K562 (cell line): Measurements from ENCODE around the gene FTH1. TPM values are rescaled to one million over a fixed set of nuclear protein-coding genes. Genes with fewer than 3 reads are reported as not detected.

Experiments
- CBX8 ChIP-seq: fragments of 200-600 bp; sonication (generic); IDR thresholded peaks from 2 replicates; pipeline ENCODE4 v1.6.1; 2012; ENCODE audit warnings: borderline replicate concordance, mixed run types, low read depth, mild to moderate bottlenecking, moderate library complexity, mixed read lengths, low read length, control low read depth, inconsistent platforms; ENCODE audit not compliant: poor library complexity, severe bottlenecking; ENCODE audit errors: extremely low read depth
- FOXA1 ChIP-seq: fragments of 450-650 bp; IDR thresholded peaks from 2 replicates; pipeline ENCODE4 v1.6.1; 2016; ENCODE audit warnings: mild to moderate bottlenecking, borderline replicate concordance
- GATAD2B ChIP-seq: fragments of 450-650 bp; IDR thresholded peaks from 2 replicates; pipeline ENCODE4 v1.6.1; 2017; ENCODE audit warnings: mild to moderate bottlenecking, borderline replicate concordance
- POLR2G ChIP-seq: fragments of 200-400 bp; formaldehyde crosslinking; IDR thresholded peaks from 2 replicates; pipeline ENCODE4 v1.6.1; 2017; ENCODE audit warnings: low read depth, mild to moderate bottlenecking, antibody characterized with exemption, low read length, moderate library complexity
- TAF7 ChIP-seq: fragments of 450-650 bp; IDR thresholded peaks from 2 replicates; pipeline ENCODE4 v1.6.1; 2016; ENCODE audit warnings: missing genetic modification characterization, missing compliant biosample characterization
- ZNF133 ChIP-seq: fragments of 250-450 bp; sonication (Bioruptor Pico); IDR thresholded peaks from 2 replicates; pipeline ENCODE4 v1.4.0; 2020; ENCODE audit warnings: mild to moderate bottlenecking
- ZNF253 ChIP-seq: fragments of 250-450 bp; sonication (Bioruptor Pico); conservative IDR thresholded peaks from 2 replicates; pipeline ENCODE4 v1.6.1; 2021; ENCODE audit warnings: mild to moderate bottlenecking
- ZNF347 ChIP-seq: fragments of 450-650 bp; formaldehyde crosslinking; IDR thresholded peaks from 2 replicates; pipeline ENCODE4 v1.4.0; 2020; ENCODE audit warnings: low read depth, mild to moderate bottlenecking, moderate library complexity
- ZNF431 ChIP-seq: sonication (generic); formaldehyde crosslinking; IDR thresholded peaks from 2 replicates; pipeline ENCODE4 v1.8.0; 2022; ENCODE audit warnings: mild to moderate bottlenecking, missing genetic modification reagents
- ZNF507 ChIP-seq: conservative IDR thresholded peaks from 2 replicates; pipeline ENCODE4 v1.6.1; 2017; ENCODE audit warnings: missing genetic modification characterization, missing compliant biosample characterization
- ZNF589 ChIP-seq: fragments of 200-800 bp; sonication (Bioruptor generic); IDR thresholded peaks from 2 replicates; pipeline ENCODE4 v1.6.1; 2016; ENCODE audit warnings: low read depth, missing genetic modification characterization, missing compliant biosample characterization
- ZNF79 ChIP-seq: fragments of 250-450 bp; sonication (Bioruptor Pico); IDR thresholded peaks from 2 replicates; pipeline ENCODE4 v1.4.0; 2020; ENCODE audit warnings: low read depth, mild to moderate bottlenecking, moderate library complexity
- polyA plus RNA-seq, 8 experiments: library from polyadenylated mRNA; depleted of rRNA in 4 of 8; stranded (reverse) in 5 of 8; unstranded in 3 of 8; fragments of >200 nt; fragmentation: Nextera tagmentation in 2 of 8; fragmentation: Illumina TruSeq in 1 of 8; extraction: Ambion mirVana in 2 of 8; extraction: Trizol in 1 of 8; gene quantifications; 2 replicates each; pipeline versions ENCODE4 v1.2.1 to v1.2.3, GENCODE V29; 2011 to 2014; ENCODE audit warnings: inconsistent platforms in 1 of 8, missing spikeins in 1 of 8
- total RNA-seq, 7 experiments: library from RNA; depleted of rRNA in 6 of 7; stranded (reverse); fragments of >200 nt in 6 of 7; fragmentation: Illumina TruSeq in 2 of 7; extraction: Trizol in 2 of 7; gene quantifications; 2 replicates each; pipeline versions ENCODE4 v1.2.1 to v1.2.3, GENCODE V29; 2011 to 2021; ENCODE audit warnings: low replicate concordance in 1 of 7
- TF ChIP-seq, protein P1 (sequence below): fragments of 250-450 bp; sonication (Bioruptor Pico); IDR thresholded peaks from 2 replicates; pipeline ENCODE4 v1.4.0; 2020; ENCODE audit warnings: mild to moderate bottlenecking, moderate library complexity, borderline replicate concordance
- TF ChIP-seq, protein P2 (sequence below): sonication (generic); formaldehyde crosslinking; IDR thresholded peaks from 2 replicates; pipeline ENCODE4 v1.8.0; 2022; ENCODE audit warnings: mild to moderate bottlenecking, missing genetic modification reagents, borderline replicate concordance
- TF ChIP-seq, protein P3 (sequence below): fragments of 250-450 bp; sonication (Bioruptor Pico); IDR thresholded peaks from 2 replicates; pipeline ENCODE4 v1.5.0; 2021; ENCODE audit warnings: mild to moderate bottlenecking, moderate library complexity
- TF ChIP-seq, protein P4 (sequence below): sonication (generic); formaldehyde crosslinking; IDR thresholded peaks from 2 replicates; pipeline ENCODE4 v1.8.1; 2023; ENCODE audit warnings: mild to moderate bottlenecking, missing genetic modification reagents

Gene FTH1
- total and polyA plus RNA-seq, 9 of the 15 experiments (the other 6 are each of a cell fraction or from before 2014, with no cell fraction given): 370 to 3,146 (median 802) TPM

DNA sequence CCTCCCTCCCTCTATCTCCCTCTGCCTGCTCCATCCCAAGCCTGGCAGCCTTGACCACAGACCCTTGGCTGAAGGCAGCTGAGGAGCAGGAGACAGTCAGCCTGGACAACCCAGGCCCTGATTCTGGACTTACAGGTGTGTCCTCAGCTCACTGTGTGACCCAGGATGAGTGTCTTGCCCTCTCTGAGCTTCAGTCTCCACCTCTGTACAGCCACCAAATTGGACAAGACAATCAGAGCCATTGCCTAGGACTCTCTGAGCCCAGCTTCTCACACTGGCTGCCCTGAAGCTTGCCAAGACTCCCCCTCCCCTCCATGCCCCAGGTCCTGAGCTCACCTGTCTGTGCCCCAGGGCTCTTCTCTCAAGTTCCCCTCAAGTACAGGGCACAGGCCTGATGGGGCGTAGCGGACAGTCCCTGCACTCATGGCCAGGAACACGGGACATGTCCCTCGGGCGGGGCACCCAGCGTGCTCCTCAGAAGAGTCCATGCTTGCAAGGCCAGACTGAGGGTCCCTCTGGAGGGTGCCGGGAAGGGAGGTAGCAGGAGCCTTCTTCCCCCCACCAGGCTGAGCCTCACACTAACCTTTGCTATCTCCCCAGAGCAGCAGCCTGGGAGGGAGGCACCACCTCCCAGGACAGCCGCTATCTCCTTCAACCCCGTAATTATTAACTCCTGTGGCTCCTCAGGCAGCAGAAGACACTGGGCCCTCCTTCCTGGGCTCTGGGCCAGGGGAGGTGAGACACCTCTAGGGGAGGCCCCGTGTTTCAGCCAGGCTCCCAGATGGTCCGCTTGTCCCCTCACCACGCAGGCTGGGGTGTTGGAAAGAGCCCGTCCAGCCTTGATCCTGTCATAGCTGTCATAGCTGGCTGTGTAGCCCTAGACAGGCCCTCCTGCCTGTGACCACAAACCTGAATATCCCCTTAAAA lies 47.5 kb downstream of the FTH1 start (continued):
- peak; percentile 42; the same call in 1 of the 2 replicates for TF ChIP-seq ZNF431 (CRISPR knock-in tag)
- no peak for TF ChIP-seq ZNF253 (CRISPR knock-in tag)
- no peak for TF ChIP-seq ZNF589 (CRISPR knock-in tag)
- no peak for TF ChIP-seq TAF7 (tag)
- TF ChIP-seq, protein P1, sequence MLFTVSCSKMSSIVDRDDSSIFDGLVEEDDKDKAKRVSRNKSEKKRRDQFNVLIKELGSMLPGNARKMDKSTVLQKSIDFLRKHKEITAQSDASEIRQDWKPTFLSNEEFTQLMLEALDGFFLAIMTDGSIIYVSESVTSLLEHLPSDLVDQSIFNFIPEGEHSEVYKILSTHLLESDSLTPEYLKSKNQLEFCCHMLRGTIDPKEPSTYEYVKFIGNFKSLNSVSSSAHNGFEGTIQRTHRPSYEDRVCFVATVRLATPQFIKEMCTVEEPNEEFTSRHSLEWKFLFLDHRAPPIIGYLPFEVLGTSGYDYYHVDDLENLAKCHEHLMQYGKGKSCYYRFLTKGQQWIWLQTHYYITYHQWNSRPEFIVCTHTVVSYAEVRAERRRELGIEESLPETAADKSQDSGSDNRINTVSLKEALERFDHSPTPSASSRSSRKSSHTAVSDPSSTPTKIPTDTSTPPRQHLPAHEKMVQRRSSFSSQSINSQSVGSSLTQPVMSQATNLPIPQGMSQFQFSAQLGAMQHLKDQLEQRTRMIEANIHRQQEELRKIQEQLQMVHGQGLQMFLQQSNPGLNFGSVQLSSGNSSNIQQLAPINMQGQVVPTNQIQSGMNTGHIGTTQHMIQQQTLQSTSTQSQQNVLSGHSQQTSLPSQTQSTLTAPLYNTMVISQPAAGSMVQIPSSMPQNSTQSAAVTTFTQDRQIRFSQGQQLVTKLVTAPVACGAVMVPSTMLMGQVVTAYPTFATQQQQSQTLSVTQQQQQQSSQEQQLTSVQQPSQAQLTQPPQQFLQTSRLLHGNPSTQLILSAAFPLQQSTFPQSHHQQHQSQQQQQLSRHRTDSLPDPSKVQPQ (CRISPR knock-in tag): no peak
- no peak for TF ChIP-seq ZNF507 (tag)
- TF ChIP-seq, protein P2, sequence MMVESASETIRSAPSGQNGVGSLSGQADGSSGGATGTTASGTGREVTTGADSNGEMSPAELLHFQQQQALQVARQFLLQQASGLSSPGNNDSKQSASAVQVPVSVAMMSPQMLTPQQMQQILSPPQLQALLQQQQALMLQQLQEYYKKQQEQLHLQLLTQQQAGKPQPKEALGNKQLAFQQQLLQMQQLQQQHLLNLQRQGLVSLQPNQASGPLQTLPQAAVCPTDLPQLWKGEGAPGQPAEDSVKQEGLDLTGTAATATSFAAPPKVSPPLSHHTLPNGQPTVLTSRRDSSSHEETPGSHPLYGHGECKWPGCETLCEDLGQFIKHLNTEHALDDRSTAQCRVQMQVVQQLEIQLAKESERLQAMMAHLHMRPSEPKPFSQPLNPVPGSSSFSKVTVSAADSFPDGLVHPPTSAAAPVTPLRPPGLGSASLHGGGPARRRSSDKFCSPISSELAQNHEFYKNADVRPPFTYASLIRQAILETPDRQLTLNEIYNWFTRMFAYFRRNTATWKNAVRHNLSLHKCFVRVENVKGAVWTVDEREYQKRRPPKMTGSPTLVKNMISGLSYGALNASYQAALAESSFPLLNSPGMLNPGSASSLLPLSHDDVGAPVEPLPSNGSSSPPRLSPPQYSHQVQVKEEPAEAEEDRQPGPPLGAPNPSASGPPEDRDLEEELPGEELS (CRISPR knock-in tag): no peak
- TF ChIP-seq POLR2G: no peak
- TF ChIP-seq, protein P3, sequence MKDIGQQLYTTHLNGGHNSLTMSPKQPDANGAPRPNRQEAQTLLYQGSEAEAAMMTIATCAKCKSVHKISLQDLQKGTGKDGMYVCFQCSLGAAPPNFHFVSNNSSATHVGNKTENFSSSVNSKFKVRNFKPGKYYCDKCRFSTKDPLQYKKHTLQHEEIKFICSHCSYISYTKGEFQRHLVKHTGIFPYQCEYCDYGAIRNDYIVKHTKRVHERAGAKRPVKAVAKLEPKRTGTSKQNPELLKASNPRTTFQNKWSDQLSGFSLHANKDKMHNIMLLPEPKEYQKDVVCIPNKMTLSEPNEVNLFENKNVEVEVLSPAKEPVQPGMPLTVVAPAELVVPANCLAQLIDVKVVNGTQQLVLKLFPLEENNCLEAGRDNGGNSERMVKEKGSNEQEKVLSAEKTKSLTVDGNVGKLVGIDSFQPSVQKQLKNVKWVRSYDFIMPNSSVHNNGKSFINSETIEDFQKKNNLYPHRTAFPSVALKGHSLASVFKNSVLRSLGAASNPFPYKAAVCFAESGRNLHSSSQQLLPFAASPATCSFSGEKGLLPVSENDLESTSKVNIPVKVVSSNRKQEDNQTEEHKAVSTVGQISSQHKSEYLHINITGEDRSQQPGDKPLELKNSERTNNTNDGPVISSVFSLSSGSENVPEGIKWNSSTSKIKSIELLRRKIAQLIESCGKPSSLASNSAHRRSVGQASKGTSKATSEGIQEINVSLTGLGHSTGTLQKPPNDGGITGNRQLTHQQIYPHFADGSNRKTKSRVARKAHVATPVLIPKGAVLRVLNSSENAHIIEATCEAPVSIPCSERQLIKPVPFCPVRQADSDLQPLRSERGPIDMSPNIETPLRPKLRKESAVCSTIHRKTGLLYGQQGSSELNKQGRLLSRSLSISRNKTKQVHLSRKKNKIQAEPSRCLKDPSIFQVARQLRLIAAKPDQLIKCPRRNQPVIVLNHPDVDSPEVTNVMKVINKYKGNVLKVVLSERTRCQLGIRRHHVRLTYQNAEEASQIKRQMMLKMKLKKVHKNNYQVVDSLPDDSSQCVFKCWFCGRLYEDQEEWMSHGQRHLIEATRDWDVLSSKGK: no peak
- TF ChIP-seq, protein P4, sequence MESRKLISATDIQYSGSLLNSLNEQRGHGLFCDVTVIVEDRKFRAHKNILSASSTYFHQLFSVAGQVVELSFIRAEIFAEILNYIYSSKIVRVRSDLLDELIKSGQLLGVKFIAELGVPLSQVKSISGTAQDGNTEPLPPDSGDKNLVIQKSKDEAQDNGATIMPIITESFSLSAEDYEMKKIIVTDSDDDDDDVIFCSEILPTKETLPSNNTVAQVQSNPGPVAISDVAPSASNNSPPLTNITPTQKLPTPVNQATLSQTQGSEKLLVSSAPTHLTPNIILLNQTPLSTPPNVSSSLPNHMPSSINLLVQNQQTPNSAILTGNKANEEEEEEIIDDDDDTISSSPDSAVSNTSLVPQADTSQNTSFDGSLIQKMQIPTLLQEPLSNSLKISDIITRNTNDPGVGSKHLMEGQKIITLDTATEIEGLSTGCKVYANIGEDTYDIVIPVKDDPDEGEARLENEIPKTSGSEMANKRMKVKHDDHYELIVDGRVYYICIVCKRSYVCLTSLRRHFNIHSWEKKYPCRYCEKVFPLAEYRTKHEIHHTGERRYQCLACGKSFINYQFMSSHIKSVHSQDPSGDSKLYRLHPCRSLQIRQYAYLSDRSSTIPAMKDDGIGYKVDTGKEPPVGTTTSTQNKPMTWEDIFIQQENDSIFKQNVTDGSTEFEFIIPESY (CRISPR knock-in tag): 0 out of 2 replicates have a peak, but pooled peaks have one; percentile 29
- no peak for TF ChIP-seq FOXA1
- TF ChIP-seq GATAD2B: peak; percentile 93
- no peak for TF ChIP-seq ZNF79 (CRISPR knock-in tag)
- TF ChIP-seq ZNF347 (CRISPR knock-in tag): no peak
- TF ChIP-seq ZNF133 (CRISPR knock-in tag): no peak
- TF ChIP-seq CBX8: no peak
